A549 (cell line): ENCODE results near the gene UNC5B. TPM values are rescaled to one million over a fixed set of nuclear protein-coding genes. Genes with fewer than 3 reads are reported as not detected.

Experiments
- ATAC-seq, 2 experiments: fragments of 200-7000 bp in 1 of 2; fragments of >200 bp in 1 of 2; cut with Nextera tagmentation in 1 of 2; cut with Tn5 transposase in 1 of 2; 3 replicates each; pipeline versions ENCODE4 v1.8.0 to v1.9.1; 2018 to 2020; ENCODE audit warnings: mild to moderate bottlenecking in 1 of 2, moderate library complexity in 1 of 2
- CTCF ChIA-PET: fragments of 300-600 bp; sonication (Branson Sonifier 250); formaldehyde crosslinking; extraction: SDS; loops from one replicate; lab custom pipeline; 2021; ENCODE audit warnings: antibody characterized with exemption, inconsistent platforms; lab: Yijun Ruan, JAX
- POLR2A ChIA-PET: fragments of 350-600 bp; formaldehyde crosslinking; extraction: SDS; loops from one replicate; lab custom pipeline; 2021; ENCODE audit warnings: antibody characterized with exemption, inconsistent platforms; lab: Yijun Ruan, JAX
- DNase-seq, 2 experiments: peaks; one replicate each; pipeline versions ENCODE4 v3.0.0 to v3.0.0-alpha.2; 2011 to 2016; ENCODE audit warnings: low read depth in 1 of 2, low spot score in 1 of 2
- FAIRE-seq: peaks from 2 replicates; lab custom pipeline; 2011; peaks lifted over from hg19 to GRCh38; lab: Jason Lieb, UNC
- H3K27ac ChIP-seq, 2 experiments: fragments of >200 bp; sonication (Bioruptor Twin); formaldehyde crosslinking; 3 replicates each; pipeline ENCODE4 v1.5.1; 2016 to 2017
- H3K4me1 ChIP-seq: fragments of >200 bp; sonication (Bioruptor Twin); formaldehyde crosslinking; 3 replicates; pipeline ENCODE4 v1.6.1; 2016
- H3K4me2 ChIP-seq: fragments of >200 bp; sonication (Bioruptor Twin); formaldehyde crosslinking; 3 replicates; pipeline ENCODE4 v1.6.1; 2016
- H3K4me3 ChIP-seq: fragments of >200 bp; sonication (Bioruptor Twin); formaldehyde crosslinking; 3 replicates; pipeline ENCODE4 v1.5.1; 2016
- H3K9me3 ChIP-seq: fragments of >200 bp; sonication (Bioruptor Twin); formaldehyde crosslinking; 3 replicates; pipeline ENCODE4 v1.6.1; 2016
- CBX2 ChIP-seq: fragments of 200-600 bp; sonication (generic); IDR thresholded peaks from 2 replicates; pipeline ENCODE4 v1.6.1; 2016; ENCODE audit warnings: low read depth, mild to moderate bottlenecking, borderline replicate concordance
- CEBPB ChIP-seq, 2 experiments: fragments of >200 bp in 1 of 2; sonication (Bioruptor Twin) in 1 of 2; formaldehyde crosslinking in 1 of 2; IDR thresholded peaks; 2 replicates each; pipeline ENCODE4 v1.6.1; 2012 to 2016
- CTCF ChIP-seq: fragments of >200 bp; sonication (Bioruptor Twin); formaldehyde crosslinking; IDR thresholded peaks from 3 replicates; pipeline ENCODE4 v1.5.1; 2016
- E2F6 ChIP-seq: IDR thresholded peaks from 2 replicates; pipeline ENCODE4 v1.6.1; 2012; ENCODE audit warnings: low read depth, borderline replicate concordance
- ELK1 ChIP-seq: fragments of 150-350 bp; IDR thresholded peaks from 2 replicates; pipeline ENCODE4 v1.6.1; 2014; ENCODE audit warnings: low read depth, mild to moderate bottlenecking, low read length
- FOXS1 ChIP-seq: fragments of 250-450 bp; sonication (Bioruptor Pico); IDR thresholded peaks from 2 replicates; pipeline ENCODE4 v1.5.0; 2020; ENCODE audit warnings: mild to moderate bottlenecking, moderate library complexity
- GATA3 ChIP-seq: IDR thresholded peaks from 2 replicates; pipeline ENCODE4 v1.6.1; 2012; ENCODE audit warnings: borderline replicate concordance
- HEYL ChIP-seq: fragments of 250-450 bp; sonication (Bioruptor Pico); IDR thresholded peaks from 2 replicates; pipeline ENCODE4 v1.8.0; 2021; ENCODE audit warnings: mild to moderate bottlenecking, moderate library complexity
- HOXA7 ChIP-seq: fragments of 250-450 bp; sonication (Bioruptor Pico); IDR thresholded peaks from 2 replicates; pipeline ENCODE4 v1.5.0; 2020; ENCODE audit warnings: mild to moderate bottlenecking, moderate library complexity
- KDM1A ChIP-seq: fragments of 200-600 bp; sonication (generic); IDR thresholded peaks from 2 replicates; pipeline ENCODE4 v1.6.1; 2016; ENCODE audit warnings: low read depth, mild to moderate bottlenecking
- KDM5A ChIP-seq: fragments of 200-600 bp; sonication (generic); IDR thresholded peaks from 2 replicates; pipeline ENCODE4 v1.6.1; 2016; ENCODE audit warnings: antibody characterized with exemption, mild to moderate bottlenecking
- MAX ChIP-seq: IDR thresholded peaks from 2 replicates; pipeline ENCODE4 v1.6.1; 2012
- NR3C1 ChIP-seq: fragments of >200 bp; sonication (Bioruptor Twin); formaldehyde crosslinking; IDR thresholded peaks from 3 replicates; pipeline ENCODE4 v1.6.1; 2017
- PBX3 ChIP-seq: IDR thresholded peaks from 2 replicates; pipeline ENCODE4 v1.6.1; 2012
- POLR2A ChIP-seq: IDR thresholded peaks from 2 replicates; pipeline ENCODE4 v1.6.1; 2012; ENCODE audit warnings: mild to moderate bottlenecking, low read length
- RAD21 ChIP-seq, 2 experiments: fragments of >200 bp in 1 of 2; sonication (Bioruptor Twin) in 1 of 2; formaldehyde crosslinking in 1 of 2; IDR thresholded peaks in 1 of 2; conservative IDR thresholded peaks in 1 of 2; 2 replicates in 1 of 2; 3 replicates in 1 of 2; pipeline ENCODE4 v1.6.1; 2012 to 2018; ENCODE audit warnings: inconsistent platforms in 1 of 2
- RCOR1 ChIP-seq: fragments of 150-350 bp; IDR thresholded peaks from 2 replicates; pipeline ENCODE4 v1.6.1; 2014; ENCODE audit warnings: antibody characterized with exemption, low read length, low read depth
- RNF2 ChIP-seq: fragments of 200-600 bp; sonication (generic); IDR thresholded peaks from 2 replicates; pipeline ENCODE4 v1.6.1; 2016; ENCODE audit warnings: low read depth, mild to moderate bottlenecking, antibody characterized with exemption, moderate library complexity, borderline replicate concordance
- SMC3 ChIP-seq: fragments of >200 bp; sonication (Bioruptor Twin); formaldehyde crosslinking; IDR thresholded peaks from 3 replicates; pipeline ENCODE4 v1.6.1; 2018; ENCODE audit warnings: inconsistent platforms
- SREBF2 ChIP-seq: fragments of 450-650 bp; IDR thresholded peaks from 2 replicates; pipeline ENCODE4 v1.6.1; 2014; ENCODE audit warnings: mild to moderate bottlenecking, moderate library complexity
- TFCP2L1 ChIP-seq: fragments of 250-450 bp; sonication (Bioruptor Pico); IDR thresholded peaks from 2 replicates; pipeline ENCODE4 v1.5.0; 2021; ENCODE audit warnings: mild to moderate bottlenecking
- TP53 ChIP-seq: fragments of 250-450 bp; sonication (Bioruptor Pico); IDR thresholded peaks from 2 replicates; pipeline ENCODE4 v1.5.0; 2021; ENCODE audit warnings: mild to moderate bottlenecking, moderate library complexity
- ZSCAN20 ChIP-seq: fragments of 250-450 bp; sonication (Bioruptor Pico); IDR thresholded peaks from 2 replicates; pipeline ENCODE4 v1.8.0; 2022; ENCODE audit warnings: mild to moderate bottlenecking, moderate library complexity
- WGBS: methylation state at CpG from one replicate; pipeline ENCODE4 v1.1.6; 2017; ENCODE audit errors: missing lambda C conversion rate; 5-methylcytosine and 5-hydroxymethylcytosine counted together
- polyA plus RNA-seq, 4 experiments: library from polyadenylated mRNA; depleted of rRNA in 3 of 4; stranded (reverse); fragments of >200 nt; fragmentation: RNase III in 1 of 4; extraction: RNeasy Plus Mini Kit Qiagen cat#74134 plus additional on column Dnase treatment in 1 of 4; gene quantifications; 2 replicates in 3 of 4; 3 replicates in 1 of 4; pipeline ENCODE4 v1.2.3, GENCODE V29; 2011 to 2017

The UNC5B gene
- polyA plus RNA-seq, 2 of the 4 experiments (the other 2 are of a cell fraction) = 0.14 to 1.0 TPM

- FAIRE-seq = no peak
- Histone ChIP-seq H3K9me3 (no peaks in the 10 kb centered on the region), H3K4me3 (no peak overlapping the region), H3K4me1 (peaks cover 23% of the 10 kb centered on the region; the same call in 2 of the 3 replicates), H3K4me2 (no peak overlapping the region), H3K27ac (no peak overlapping the region)
- ChIA-PET POLR2A (interaction anchor here (0.6 kb wide), 1 partner anchor 12 kb away, joined by 3 read pairs; no protein-coding TSS in a partner anchor), CTCF (interaction anchor here (0.6 to 9.4 kb wide), 7 partner anchors 9 to 655 kb away, joined by 3 to 88 read pairs (median 3); no protein-coding TSS in a partner anchor)
- ATAC-seq = no peak
- WGBS = 86% methylated on average over 4 of the region's 7 CpGs
- TF ChIP-seq TFCP2L1 = no peak
- no peak for TF ChIP-seq HOXA7 (CRISPR knock-in tag)
- no peak for TF ChIP-seq PBX3
- TF ChIP-seq HEYL (CRISPR knock-in tag) = no peak
- no peak for TF ChIP-seq SREBF2
- no peak for TF ChIP-seq TP53
- no peak for DNase-seq
These were observed 2.5 kb downstream of the UNC5B start for GRCh38 chr10:71214641-71215559.

- CTCF ChIA-PET = interaction anchor here (1.0 to 9.4 kb wide), 6 partner anchors 7 to 313 kb away, joined by 3 to 88 read pairs (median 4); no protein-coding TSS in a partner anchor
These were observed 4.0 kb downstream of the UNC5B start for GRCh38 chr10:71216363-71216695.

GRCh38 chr10:71216751-71217265 is 4.4 kb downstream of the UNC5B start:
- H3K4me1 ChIP-seq = peaks cover 23% of the 10 kb centered on the region; the same call in 2 of the 3 replicates
- H3K4me3 ChIP-seq = peak overlapping the region; percentile 42; the same call in 2 of the 3 replicates
- ChIA-PET CTCF (interaction anchor here (1.0 to 9.4 kb wide), 5 partner anchors 8 to 313 kb away, joined by 3 to 88 read pairs (median 4); no protein-coding TSS in a partner anchor), POLR2A (no interaction called here)
- peak overlapping the region; percentile 26 to 64; a peak in 4 of 6 replicates for H3K27ac ChIP-seq
- ATAC-seq (no peak), DNase-seq (no peak), FAIRE-seq (no peak)
- WGBS = 71% methylated on average over 8 of the region's 8 CpGs
- H3K9me3 ChIP-seq = no peaks in the 10 kb centered on the region
- peak overlapping the region; percentile 85 for H3K4me2 ChIP-seq
- TF ChIP-seq E2F6 (no peak), RCOR1 (no peak), KDM1A (no peak), RAD21 (conservative IDR thresholded peaks at IDR 0.05 in 1 of 2, IDR thresholded peaks at IDR 0.05 in 1 of 2) (no peak), MAX (no peak), RNF2 (no peak), SMC3 (no peak), HEYL (CRISPR knock-in tag) (no peak), FOXS1 (CRISPR knock-in tag) (no peak), ELK1 (no peak), ZSCAN20 (CRISPR knock-in tag) (no peak), NR3C1 (no peak)

More at GRCh38 chr10:71216363-71216695, 4.0 kb downstream of the UNC5B start:
- no peak overlapping the region for H3K4me2 ChIP-seq
- 82% methylated on average over 1 of the region's 1 CpG for WGBS
- H3K27ac ChIP-seq = no peak overlapping the region
- H3K9me3 ChIP-seq = no peaks in the 10 kb centered on the region
- peaks cover 23% of the 10 kb centered on the region; the same call in 2 of the 3 replicates for H3K4me1 ChIP-seq
- TF ChIP-seq CEBPB (IDR thresholded peaks at IDR 0.05) = no peak
- no peak for TF ChIP-seq KDM1A
- TF ChIP-seq RAD21 (conservative IDR thresholded peaks at IDR 0.05 in 1 of 2, IDR thresholded peaks at IDR 0.05 in 1 of 2) = no peak
- TF ChIP-seq POLR2A = no peak
- no peak for TF ChIP-seq CBX2
- TF ChIP-seq KDM5A = no peak
- TF ChIP-seq CTCF = no peak
- TF ChIP-seq GATA3 = no peak
- no peak for TF ChIP-seq SMC3
- TF ChIP-seq E2F6 = no peak
- ATAC-seq (no peak), FAIRE-seq (no peak), DNase-seq (no peak)
- POLR2A ChIA-PET = no interaction called here
- H3K4me3 ChIP-seq = no peak overlapping the region
